Adrenal gland (tissue), 12 donors: ENCODE data around the gene PHF24. TPM values are rescaled to one million over a fixed set of nuclear protein-coding genes. Genes with fewer than 3 reads are reported as not detected.

ENCODE experiments used
- DNase-seq, 7 donors: peaks; one replicate each; pipeline ENCODE4 v3.0.0-alpha.2; 2019 to 2020
- H3K27ac ChIP-seq, 5 donors: fragments of 200-600 bp; sonication (generic) in 4 of 5; 1 replicate in 3 of 5; 2 replicates in 2 of 5; pipeline versions ENCODE4 v1.5.1 to v1.8.0; 2016 to 2020; ENCODE audit warnings: mild to moderate bottlenecking in 1 of 5
- H3K27me3 ChIP-seq: fragments of 200-600 bp; 2 replicates; pipeline ENCODE4 v1.8.0; 2021
- H3K36me3 ChIP-seq, 2 donors: fragments of 200-600 bp; replicated peaks in 1 of 2; 1 replicate in 1 of 2; 2 replicates in 1 of 2; pipeline versions ENCODE4 v1.5.1 to v1.8.0; 2018 to 2022
- H3K4me1 ChIP-seq, 2 donors: fragments of 200-600 bp; replicated peaks in 1 of 2; 1 replicate in 1 of 2; 2 replicates in 1 of 2; pipeline versions ENCODE4 v1.5.1 to v1.8.0; 2018 to 2021
- H3K4me3 ChIP-seq, 4 donors: fragments of 200-600 bp; sonication (generic) in 3 of 4; one replicate each; pipeline ENCODE4 v1.5.1; 2016 to 2018
- H3K9me3 ChIP-seq, 3 donors: fragments of 200-600 bp; sonication (generic) in 1 of 3; replicated peaks in 1 of 3; 1 replicate in 2 of 3; 2 replicates in 1 of 3; pipeline versions ENCODE4 v1.5.1 to v1.8.0; 2016 to 2021
- POLR2A ChIP-seq, 2 donors: fragments of 450-650 bp; IDR thresholded peaks; one replicate each; pipeline ENCODE4 v1.6.1; 2017; ENCODE audit warnings: antibody characterized with exemption in 2 of 2, mild to moderate bottlenecking in 2 of 2, moderate library complexity in 1 of 2
- WGBS, 4 donors: extraction: QIAGEN DNeasy Blood & Tissue Kit in 2 of 4; methylation state at CpG; one replicate each; pipeline versions ENCODE4 v1.1.5 to v1.1.7; 2013 to 2017; 5-methylcytosine and 5-hydroxymethylcytosine counted together
- intact Hi-C, 2 donors: fragments of 100-400 bp; cut with DNase I; formaldehyde crosslinking; loops; one replicate each; pipeline versions ENCODE4 v1.14.1 to v1.15.0; 2022 to 2023
- polyA plus RNA-seq, 3 donors: library from polyadenylated mRNA; stranded (reverse); fragments of 200-250 nt in 2 of 3; fragments of 350-450 nt in 1 of 3; fragmentation: Illumina TruSeq in 1 of 3; extraction: RNeasy Lipid Tissue Mini Kit (QIAGEN cat#74804) in 1 of 3; gene quantifications; one replicate each; pipeline ENCODE4 v1.2.3, GENCODE V29; 2013 to 2014
- total RNA-seq, 9 donors: library from RNA; depleted of rRNA in 4 of 9; stranded (reverse); fragments of >200 nt in 4 of 9; fragments of 120-200 nt in 1 of 9; fragmentation: NEBNext Ultra II Directional in 1 of 9; extraction: Animal tissue kit (Norgen Biotek cat#: 25700) in 1 of 9; gene quantifications; one replicate each; pipeline versions ENCODE4 v1.1.0 to v1.2.4, GENCODE V29; 2013 to 2023
- TF ChIP-seq, protein P1 (sequence below), 6 experiments: fragments of 450-650 bp in 4 of 6; fragments of 200-600 bp in 2 of 6; sonication (generic) in 1 of 6; IDR thresholded peaks; 1 replicate in 5 of 6; 2 replicates in 1 of 6; pipeline versions ENCODE4 v1.5.1 to v1.8.0; 2016 to 2021; ENCODE audit warnings: antibody characterized with exemption in 6 of 6, mild to moderate bottlenecking in 2 of 6, moderate library complexity in 1 of 6
- donor health status: healthy with polysubstance abuse.
- donor health status: Bipolar disorder and iron deficiency.
- donor health status: DM: yes; HTN: yes; CAD: no.
- donor health status: DM: no; HTN: no; CAD: no.
- donor health status: DM: no; HTN: no; CAD: no.
- donor health status: DM: yes; HTN: yes; CAD: no.

The PHF24 gene
- total and polyA plus RNA-seq, 12 donors: 0.09 to 1.7 (median 0.16) TPM; not detected in 1

DNA sequence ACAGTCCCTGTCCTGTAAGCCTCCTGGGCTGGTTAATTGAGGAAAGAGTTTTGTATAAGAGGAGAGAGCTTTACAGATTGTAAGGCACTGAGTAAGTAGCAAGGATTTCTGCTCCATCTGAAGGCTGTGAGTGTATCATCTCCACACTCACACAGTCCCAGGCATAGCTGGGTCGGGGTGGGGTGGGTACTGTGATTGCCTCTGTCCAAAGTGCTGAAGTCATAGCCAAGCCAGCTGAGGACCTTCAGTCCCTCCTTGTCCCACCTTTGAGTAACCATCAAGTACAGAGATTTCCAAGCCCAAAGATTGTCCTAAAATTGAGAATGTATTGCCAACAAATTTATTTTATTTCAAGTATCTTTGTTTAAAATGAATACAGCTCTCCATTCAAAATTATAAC is 26.0 kb downstream of the PHF24 start:
- intact Hi-C loops: loop anchor here in 1 of 2 donors (10.0 kb wide), 1 partner anchor 111 kb away; the partner anchor contains the start of gene PIGO
- Histone ChIP-seq H3K27me3 (no peaks in the 10 kb centered on the region), H3K4me1 (peaks cover 0 to 5% of the 10 kb centered on the region in 2 donors), H3K27ac (no peak overlapping the region), H3K36me3 (no peaks in the 10 kb centered on the region), H3K9me3 (no peaks in the 10 kb centered on the region), H3K4me3 (no peak overlapping the region)
- 0 to 9% (median 0%) methylated on average over 1 of the region's 1 CpG for WGBS, 4 donors
- TF ChIP-seq, protein P1, sequence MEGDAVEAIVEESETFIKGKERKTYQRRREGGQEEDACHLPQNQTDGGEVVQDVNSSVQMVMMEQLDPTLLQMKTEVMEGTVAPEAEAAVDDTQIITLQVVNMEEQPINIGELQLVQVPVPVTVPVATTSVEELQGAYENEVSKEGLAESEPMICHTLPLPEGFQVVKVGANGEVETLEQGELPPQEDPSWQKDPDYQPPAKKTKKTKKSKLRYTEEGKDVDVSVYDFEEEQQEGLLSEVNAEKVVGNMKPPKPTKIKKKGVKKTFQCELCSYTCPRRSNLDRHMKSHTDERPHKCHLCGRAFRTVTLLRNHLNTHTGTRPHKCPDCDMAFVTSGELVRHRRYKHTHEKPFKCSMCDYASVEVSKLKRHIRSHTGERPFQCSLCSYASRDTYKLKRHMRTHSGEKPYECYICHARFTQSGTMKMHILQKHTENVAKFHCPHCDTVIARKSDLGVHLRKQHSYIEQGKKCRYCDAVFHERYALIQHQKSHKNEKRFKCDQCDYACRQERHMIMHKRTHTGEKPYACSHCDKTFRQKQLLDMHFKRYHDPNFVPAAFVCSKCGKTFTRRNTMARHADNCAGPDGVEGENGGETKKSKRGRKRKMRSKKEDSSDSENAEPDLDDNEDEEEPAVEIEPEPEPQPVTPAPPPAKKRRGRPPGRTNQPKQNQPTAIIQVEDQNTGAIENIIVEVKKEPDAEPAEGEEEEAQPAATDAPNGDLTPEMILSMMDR (IDR thresholded peaks at IDR 0.05): no peak
- peak in 3 of 7 donors; percentile 33 to 40 (median 36) for DNase-seq

GRCh38 chr9:34985311-34985899 is 27.3 kb downstream of the PHF24 start:
- intact Hi-C loops: loop anchor here in 1 of 2 donors (5.0 to 10.0 kb wide), 2 partner anchors 83 to 109 kb away; partner anchors contain the start of gene PIGO
- Histone ChIP-seq H3K27me3 (no peaks in the 10 kb centered on the region), H3K4me1 (peaks cover 4 to 5% of the 10 kb centered on the region in 2 donors), H3K4me3 (no peak overlapping the region), H3K27ac (no peak overlapping the region), H3K36me3 (no peaks in the 10 kb centered on the region), H3K9me3 (no peaks in the 10 kb centered on the region)
- DNase-seq: peak in 6 of 7 donors; percentile 59 to 90 (median 70)
- TF ChIP-seq, protein P1 (IDR thresholded peaks at IDR 0.05): peak; percentile 67 to 85 (median 76)
- no peak for TF ChIP-seq POLR2A (IDR thresholded peaks at IDR 0.05)
- 17 to 18% (median 18%) methylated on average over 6 to 7 of the region's 7 CpGs for WGBS, 4 donors

DNA sequence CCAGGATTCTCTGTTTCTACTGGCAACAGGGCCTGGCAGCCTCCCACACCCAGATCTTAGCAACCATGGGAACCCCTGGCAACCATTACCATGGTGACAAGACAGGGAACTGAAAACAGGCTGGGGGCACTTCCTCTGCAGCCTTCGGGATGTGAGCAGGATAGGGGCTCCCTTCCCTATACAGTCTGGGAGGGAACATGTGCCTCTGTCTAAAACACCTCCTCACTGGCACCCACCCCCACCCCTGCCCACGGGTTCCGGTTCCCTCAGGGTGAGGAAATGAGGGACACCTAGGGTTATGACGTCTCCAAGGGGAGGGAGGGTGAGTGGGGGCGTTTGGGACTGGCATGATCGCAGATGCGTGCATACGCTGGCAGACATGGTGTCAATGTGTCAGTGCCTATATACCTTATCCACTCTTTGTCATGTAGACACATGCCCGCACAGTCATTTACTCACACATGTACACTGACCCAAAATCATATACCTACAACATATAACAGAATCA is 28.5 kb downstream of the PHF24 start:
- TF ChIP-seq, protein P1 (IDR thresholded peaks at IDR 0.05): no peak
- TF ChIP-seq POLR2A (IDR thresholded peaks at IDR 0.05): no peak
- H3K4me1 ChIP-seq: peaks cover 5 to 13% of the 10 kb centered on the region in 2 donors
- H3K36me3 ChIP-seq: no peaks in the 10 kb centered on the region
- H3K27me3 ChIP-seq: no peaks in the 10 kb centered on the region
- H3K27ac ChIP-seq: peak overlapping the region in 1 of 5 donors; percentile 47
- no peaks in the 10 kb centered on the region for H3K9me3 ChIP-seq
- peak in 4 of 7 donors; percentile 22 to 86 (median 38) for DNase-seq
- 47 to 61% (median 48%) methylated on average over 3 to 9 of the region's 9 CpGs for WGBS, 4 donors
- H3K4me3 ChIP-seq: no peak overlapping the region
- intact Hi-C loops: loop anchor here in 1 of 2 donors (5.0 to 10.0 kb wide), 2 partner anchors 84 to 108 kb away; partner anchors contain the start of gene PIGO

DNA sequence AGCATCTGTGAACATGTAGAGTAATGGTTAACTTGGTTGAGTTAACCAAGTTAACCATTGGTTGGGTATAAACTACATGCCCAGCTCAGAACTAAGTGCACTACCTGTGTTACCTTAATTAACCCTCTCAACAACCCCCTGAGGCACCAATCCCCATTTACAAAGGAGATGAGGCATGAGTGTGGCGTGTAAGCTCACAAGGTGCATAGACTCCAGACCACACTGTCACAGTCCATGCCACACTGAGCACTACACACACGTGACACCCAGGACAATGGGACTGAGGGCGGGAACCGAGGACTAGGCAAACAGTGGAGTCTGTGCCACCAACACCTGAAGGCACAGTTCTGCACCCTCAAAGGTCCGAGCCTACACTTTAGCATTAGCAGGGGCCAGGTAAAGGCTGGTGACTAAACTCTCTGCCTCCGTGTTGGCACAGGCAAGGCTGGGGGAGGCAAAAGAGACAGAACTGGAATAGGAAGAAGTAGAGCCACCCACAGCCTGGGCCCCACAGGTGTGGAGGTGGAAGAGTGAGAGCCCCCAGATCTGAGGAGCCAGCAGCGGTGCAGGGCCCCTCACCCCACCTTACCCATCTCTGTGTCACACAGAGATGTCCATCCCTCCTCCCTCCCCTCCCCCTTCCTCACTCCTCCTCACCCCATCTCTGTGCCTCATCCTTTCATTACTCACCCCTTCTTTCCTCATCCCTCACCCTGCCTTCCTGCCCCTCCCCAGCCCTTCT is 29.2 kb downstream of the PHF24 start:
- Histone ChIP-seq H3K36me3 (no peaks in the 10 kb centered on the region), H3K9me3 (no peaks in the 10 kb centered on the region), H3K27me3 (no peaks in the 10 kb centered on the region), H3K27ac (peak overlapping the region in 1 of 5 donors; percentile 47), H3K4me1 (peaks cover 11 to 20% of the 10 kb centered on the region in 2 donors), H3K4me3 (no peak overlapping the region)
- DNase-seq: peak in 2 of 7 donors; percentile 15 to 67
- WGBS, 4 donors: 71 to 78% (median 74%) methylated on average over 4 to 7 of the region's 7 CpGs
- TF ChIP-seq, protein P1 (IDR thresholded peaks at IDR 0.05): no peak
- no peak for TF ChIP-seq POLR2A (IDR thresholded peaks at IDR 0.05)
- intact Hi-C loops: loop anchor here in 1 of 2 donors (5.0 to 10.0 kb wide), 2 partner anchors 85 to 107 kb away; partner anchors contain the start of gene PIGO
